Bronchus fibroblast of lung (primary cell): ENCODE data around the gene DEK. TPM values are rescaled to one million over a fixed set of nuclear protein-coding genes. Genes with fewer than 3 reads are reported as not detected.

Experiments used
- total RNA-seq: library from RNA; depleted of rRNA; stranded (reverse); fragments of >200 nt; gene quantifications from 2 replicates; pipeline ENCODE4 v1.2.3, GENCODE V29; 2015

The DEK gene
- total RNA-seq = 89.2 and 143 TPM in 2 replicates

GRCh38 chr6:18264219-18264922 is at the start of gene DEK:
DEK (minus strand) TSS chr6:18264530; CDS start chr6:18263987, 543 bp downstream.

Other genes starting within 250 kb of the DEK start
- 2.1 and 2.2 TPM in 2 replicates for gene NHLRC1, start 141.9 kb downstream of the DEK start, total RNA-seq
- 12.1 and 13.7 TPM in 2 replicates for gene TPMT, start 109.5 kb downstream of the DEK start, total RNA-seq
- 7.9 and 9.2 TPM in 2 replicates for gene KDM1B, start 109.1 kb downstream of the DEK start, total RNA-seq
- 1.3 and 1.5 TPM in 2 replicates for gene RNF144B, start 122.8 kb upstream of the DEK start, total RNA-seq